HEK293 (cell line): ENCODE measurements around the gene NUDT3.

ENCODE experiments used
- SP7 ChIP-seq: fragments of 450-650 bp; formaldehyde crosslinking; IDR thresholded peaks from 2 replicates; pipeline ENCODE4 v1.5.1; 2016; ENCODE audit warnings: missing biosample characterization, missing genetic modification characterization
- YY1 ChIP-seq: fragments of 450-650 bp; formaldehyde crosslinking; IDR thresholded peaks from 2 replicates; pipeline ENCODE4 v1.5.1; 2018; ENCODE audit warnings: missing biosample characterization, missing genetic modification characterization
- TF ChIP-seq, protein P1 (sequence below): fragments of 450-650 bp; formaldehyde crosslinking; optimal IDR thresholded peaks from 2 replicates; pipeline ENCODE3; 2016; ENCODE audit warnings: missing biosample characterization, mild to moderate bottlenecking, missing genetic modification characterization
- TF ChIP-seq, protein P2 (sequence below): fragments of 450-650 bp; formaldehyde crosslinking; IDR thresholded peaks from 2 replicates; pipeline ENCODE4 v1.5.1; 2016; ENCODE audit warnings: missing biosample characterization, missing genetic modification characterization
- TF ChIP-seq, protein P3 (sequence below): fragments of 450-650 bp; formaldehyde crosslinking; IDR thresholded peaks from 2 replicates; pipeline ENCODE4 v1.5.1; 2017; ENCODE audit warnings: missing biosample characterization, mild to moderate bottlenecking, missing genetic modification characterization, moderate library complexity

DNA sequence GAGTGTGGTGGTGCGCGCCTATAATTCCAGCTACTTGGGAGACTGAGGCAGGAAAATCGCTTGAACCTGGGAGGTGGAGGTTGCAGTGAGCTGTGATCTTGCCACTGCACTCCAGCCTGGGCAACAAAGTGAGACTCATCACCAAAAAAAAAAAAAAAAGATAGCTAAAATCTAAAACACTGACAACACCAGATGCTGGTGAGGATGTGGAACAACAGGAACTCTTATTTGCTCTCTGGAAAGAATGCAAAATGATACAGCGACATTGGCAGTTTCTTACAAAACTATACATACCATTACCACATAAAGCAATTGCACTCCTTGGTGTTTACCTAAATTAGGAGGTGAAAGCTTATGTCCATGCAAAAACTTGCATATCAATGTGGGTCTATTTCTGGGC lies 80.2 kb downstream of the NUDT3 start:
- TF ChIP-seq, protein P1, sequence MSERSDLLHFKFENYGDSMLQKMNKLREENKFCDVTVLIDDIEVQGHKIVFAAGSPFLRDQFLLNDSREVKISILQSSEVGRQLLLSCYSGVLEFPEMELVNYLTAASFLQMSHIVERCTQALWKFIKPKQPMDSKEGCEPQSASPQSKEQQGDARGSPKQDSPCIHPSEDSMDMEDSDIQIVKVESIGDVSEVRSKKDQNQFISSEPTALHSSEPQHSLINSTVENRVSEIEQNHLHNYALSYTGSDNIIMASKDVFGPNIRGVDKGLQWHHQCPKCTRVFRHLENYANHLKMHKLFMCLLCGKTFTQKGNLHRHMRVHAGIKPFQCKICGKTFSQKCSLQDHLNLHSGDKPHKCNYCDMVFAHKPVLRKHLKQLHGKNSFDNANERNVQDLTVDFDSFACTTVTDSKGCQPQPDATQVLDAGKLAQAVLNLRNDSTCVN (tag by site-specific recombination): no peak
- TF ChIP-seq SP7 (tag by site-specific recombination) (no peak), YY1 (no peak)
- TF ChIP-seq, protein P2, sequence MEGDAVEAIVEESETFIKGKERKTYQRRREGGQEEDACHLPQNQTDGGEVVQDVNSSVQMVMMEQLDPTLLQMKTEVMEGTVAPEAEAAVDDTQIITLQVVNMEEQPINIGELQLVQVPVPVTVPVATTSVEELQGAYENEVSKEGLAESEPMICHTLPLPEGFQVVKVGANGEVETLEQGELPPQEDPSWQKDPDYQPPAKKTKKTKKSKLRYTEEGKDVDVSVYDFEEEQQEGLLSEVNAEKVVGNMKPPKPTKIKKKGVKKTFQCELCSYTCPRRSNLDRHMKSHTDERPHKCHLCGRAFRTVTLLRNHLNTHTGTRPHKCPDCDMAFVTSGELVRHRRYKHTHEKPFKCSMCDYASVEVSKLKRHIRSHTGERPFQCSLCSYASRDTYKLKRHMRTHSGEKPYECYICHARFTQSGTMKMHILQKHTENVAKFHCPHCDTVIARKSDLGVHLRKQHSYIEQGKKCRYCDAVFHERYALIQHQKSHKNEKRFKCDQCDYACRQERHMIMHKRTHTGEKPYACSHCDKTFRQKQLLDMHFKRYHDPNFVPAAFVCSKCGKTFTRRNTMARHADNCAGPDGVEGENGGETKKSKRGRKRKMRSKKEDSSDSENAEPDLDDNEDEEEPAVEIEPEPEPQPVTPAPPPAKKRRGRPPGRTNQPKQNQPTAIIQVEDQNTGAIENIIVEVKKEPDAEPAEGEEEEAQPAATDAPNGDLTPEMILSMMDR (tag by site-specific recombination): no peak
- TF ChIP-seq, protein P3, sequence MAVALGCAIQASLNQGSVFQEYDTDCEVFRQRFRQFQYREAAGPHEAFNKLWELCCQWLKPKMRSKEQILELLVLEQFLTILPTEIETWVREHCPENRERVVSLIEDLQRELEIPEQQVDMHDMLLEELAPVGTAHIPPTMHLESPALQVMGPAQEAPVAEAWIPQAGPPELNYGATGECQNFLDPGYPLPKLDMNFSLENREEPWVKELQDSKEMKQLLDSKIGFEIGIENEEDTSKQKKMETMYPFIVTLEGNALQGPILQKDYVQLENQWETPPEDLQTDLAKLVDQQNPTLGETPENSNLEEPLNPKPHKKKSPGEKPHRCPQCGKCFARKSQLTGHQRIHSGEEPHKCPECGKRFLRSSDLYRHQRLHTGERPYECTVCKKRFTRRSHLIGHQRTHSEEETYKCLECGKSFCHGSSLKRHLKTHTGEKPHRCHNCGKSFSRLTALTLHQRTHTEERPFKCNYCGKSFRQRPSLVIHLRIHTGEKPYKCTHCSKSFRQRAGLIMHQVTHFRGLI (tag by site-specific recombination): no peak
